GM18517 (cell line): ENCODE measurements around the gene C4BPB.
"Not testable (repeated sequence)": the region's sequence is repeated elsewhere in the genome, so short reads cannot be mapped to it uniquely, and the experiment has no call there.

Experiments
- ATAC-seq: cut with Tn5 transposase; IDR thresholded peaks from one replicate; pipeline ENCODE4 v1.9.1; 2021; ENCODE audit warnings: mild to moderate bottlenecking, moderate library complexity; ENCODE audit not compliant: unreplicated experiment

The C4BPB gene

GRCh38 chr1:207088701-207089626 is at the start of gene C4BPB:
Gene C4BPB, plus strand, starts transcription at chr1:207088860. Its CDS starts 672 bp downstream, at chr1:207089532.
- ATAC-seq = no peak

GRCh38 chr1:207039380-207040180 is 49.1 kb upstream of the C4BPB start:
- no peak for ATAC-seq

- ATAC-seq = no peak
These were observed 48.5 kb upstream of the C4BPB start for GRCh38 chr1:207040181-207040533.

- not testable (repeated sequence) for ATAC-seq
These were observed 47.3 kb upstream of the C4BPB start for GRCh38 chr1:207041397-207041796.

- no peak for ATAC-seq
These were observed 43.2 kb upstream of the C4BPB start for GRCh38 chr1:207045453-207045852.

GRCh38 chr1:207047505-207047904 is 41.2 kb upstream of the C4BPB start:
- ATAC-seq = no peak

- ATAC-seq = no peak
These were observed 40.6 kb upstream of the C4BPB start for GRCh38 chr1:207048041-207048440.

- ATAC-seq = no peak
These were observed 39.6 kb upstream of the C4BPB start for GRCh38 chr1:207049054-207049453.

GRCh38 chr1:207049514-207049913 is 39.1 kb upstream of the C4BPB start:
- no peak for ATAC-seq

- ATAC-seq = peak; percentile 39
These were observed 38.7 kb upstream of the C4BPB start for GRCh38 chr1:207049974-207050391.

- ATAC-seq = peak; percentile 47
These were observed 38.0 kb upstream of the C4BPB start for GRCh38 chr1:207050480-207051190.

GRCh38 chr1:207051191-207051943 is 37.3 kb upstream of the C4BPB start, which contains the start of gene YOD1:
Gene YOD1, minus strand, starts transcription at chr1:207051208. Its CDS starts 178 bp downstream, at chr1:207051030.
- no peak for ATAC-seq

GRCh38 chr1:207052911-207053769 is 35.5 kb upstream of the C4BPB start, which contains the start of gene PFKFB2:
Gene PFKFB2, plus strand, starts transcription at chr1:207053275. Its CDS starts 1,443 bp downstream, at chr1:207054718.
- peak; percentile 64 for ATAC-seq

- ATAC-seq = no peak
These were observed 34.2 kb upstream of the C4BPB start for GRCh38 chr1:207054491-207054890.

GRCh38 chr1:207055386-207056001 is 33.2 kb upstream of the C4BPB start:
- ATAC-seq = no peak

GRCh38 chr1:207056673-207057072 is 32.0 kb upstream of the C4BPB start:
- no peak for ATAC-seq

- no peak for ATAC-seq
These were observed 30.4 kb upstream of the C4BPB start for GRCh38 chr1:207058252-207058651.

- no peak for ATAC-seq
These were observed 29.5 kb upstream of the C4BPB start for GRCh38 chr1:207058878-207059867.
